GM12801 (cell line): ENCODE data around the gene TMCC3.

Experiments used
- CTCF ChIP-seq: IDR thresholded peaks from one replicate; pipeline ENCODE4 v1.5.1; 2011; ENCODE audit warnings: control low read depth; ENCODE audit not compliant: insufficient read length; ENCODE audit errors: extremely low read depth

The TMCC3 gene

GRCh38 chr12:94566345-94566744 is 84.0 kb downstream of the TMCC3 start:
- no peak for TF ChIP-seq CTCF

DNA sequence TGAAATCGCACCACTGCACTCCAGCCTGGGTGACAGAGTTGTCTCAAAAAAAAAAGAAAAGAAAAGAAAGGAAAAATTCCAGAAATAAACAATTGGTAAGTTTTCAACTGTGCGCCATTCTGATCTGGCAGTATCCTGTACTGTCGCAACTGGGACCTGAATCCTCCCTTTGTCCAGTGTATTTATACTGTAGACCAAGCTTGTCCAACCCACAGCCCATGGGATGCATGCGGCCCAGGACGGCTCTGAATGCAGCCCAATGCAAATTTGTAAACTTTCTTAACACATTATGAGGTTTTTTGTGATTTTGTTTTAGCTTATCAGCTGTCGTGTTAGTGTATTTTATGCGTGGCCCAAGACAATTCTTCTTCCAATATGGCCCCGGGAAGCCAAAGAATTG is 84.7 kb downstream of the TMCC3 start:
- no peak for TF ChIP-seq CTCF

GRCh38 chr12:94563286-94563685 is 87.1 kb downstream of the TMCC3 start:
- no peak for TF ChIP-seq CTCF

DNA sequence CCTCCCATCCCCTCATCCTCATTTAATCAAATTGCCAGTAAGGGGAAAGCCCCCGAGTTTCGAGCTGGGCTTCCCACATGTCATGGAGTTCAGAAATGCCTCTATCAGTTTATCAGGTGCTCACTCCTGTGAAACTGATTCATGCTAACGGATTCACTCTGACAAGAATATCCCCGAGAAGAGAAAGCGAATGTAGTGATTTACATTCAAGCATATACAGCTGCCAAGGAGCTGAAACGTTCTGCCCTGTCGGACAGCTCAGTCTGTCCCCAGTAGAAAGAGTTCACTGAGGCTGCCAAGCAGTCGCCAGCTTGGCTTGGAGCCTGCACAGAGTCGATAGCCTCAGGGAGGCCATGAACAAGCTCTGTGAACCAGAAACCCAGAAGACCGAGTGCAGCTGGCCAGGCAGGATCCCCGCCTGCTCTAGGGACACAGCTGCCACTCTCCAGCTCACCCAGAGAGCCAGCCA is 88.4 kb downstream of the TMCC3 start:
- no peak for TF ChIP-seq CTCF

DNA sequence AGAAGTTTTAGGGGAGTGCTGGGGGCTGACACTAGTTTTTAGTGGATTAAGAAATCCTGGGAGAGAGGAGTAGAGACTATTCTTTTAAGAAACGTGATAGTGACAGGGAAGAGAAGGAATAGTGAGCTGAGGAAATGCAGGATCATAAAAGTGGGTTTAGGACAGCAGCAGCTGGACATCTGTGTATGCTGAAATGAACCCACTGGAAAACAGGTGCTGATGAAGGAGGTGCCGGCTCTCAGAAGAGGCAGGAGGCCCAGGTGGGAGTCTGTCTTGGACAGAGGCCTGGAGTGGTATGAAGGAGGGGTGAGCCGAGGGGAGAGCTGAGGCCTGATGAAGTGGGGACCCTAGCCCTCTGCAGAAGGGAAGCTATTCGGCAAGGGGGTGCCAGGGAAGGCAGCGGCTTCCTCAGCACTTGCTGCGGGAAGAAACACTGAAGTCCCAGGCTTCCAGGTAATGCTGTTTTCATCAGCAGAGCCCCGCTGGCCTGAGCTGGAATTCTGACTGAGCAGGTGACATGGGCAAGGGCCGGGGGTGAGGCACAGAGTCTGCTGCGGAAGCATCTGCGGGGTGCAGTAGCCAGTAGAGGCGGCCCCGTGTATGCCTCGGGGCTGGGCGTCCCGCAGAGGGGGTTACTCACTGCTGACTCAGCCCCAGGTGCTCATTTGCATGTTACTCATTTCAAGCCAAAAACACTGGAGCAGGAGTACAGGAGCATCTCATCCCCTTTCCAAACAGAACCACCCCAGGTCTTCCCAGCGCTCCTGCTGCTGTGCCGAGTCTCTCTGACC is 89.7 kb downstream of the TMCC3 start:
- no peak for TF ChIP-seq CTCF

- no peak for TF ChIP-seq CTCF
Measured at GRCh38 chr12:94558612-94559011, 91.7 kb downstream of the TMCC3 start.

GRCh38 chr12:94557746-94558295 is 92.5 kb downstream of the TMCC3 start:
- no peak for TF ChIP-seq CTCF
